ENCODE results near the gene SLC22A17.
"Not testable (repeated sequence)": the region's sequence is repeated elsewhere in the genome, so short reads cannot be mapped to it uniquely, and the experiment has no call there.

- not testable (repeated sequence) for TF ChIP-seq CTCF, POLR2A, EP300, POLR2AphosphoS5 (IDR thresholded peaks at IDR 0.05)
These were observed 37.2 kb upstream of the SLC22A17 start for GRCh38 chr14:23389871-23390270.

All from gastroesophageal sphincter (tissue), 3 donors.